Measurements from ENCODE around the gene NETO2.

- TF ChIP-seq CTCF (conservative IDR thresholded peaks at IDR 0.05 in 1 of 2, IDR thresholded peaks at IDR 0.05 in 1 of 2; ENCODE audit: extremely low read depth in 1 of 2, insufficient read depth in 1 of 2, low read depth in 1 of 2, low read length in 2 of 2) (no peak), EZH2 (IDR thresholded peaks at IDR 0.05; ENCODE audit: borderline replicate concordance, low read length) (no peak)
Measured at GRCh38 chr16:47109361-47109760, 34.4 kb downstream of the NETO2 start.
